Hepatocyte (in vitro differentiated cells): ENCODE measurements around the gene PTPRE.

ENCODE experiments used
- EZH2 ChIP-seq: fragments of 200-600 bp; sonication (generic); IDR thresholded peaks from 2 replicates; pipeline ENCODE4 v1.6.1; 2016; ENCODE audit warnings: antibody characterized with exemption, mild to moderate bottlenecking, borderline replicate concordance
- EZH2phosphoT487 ChIP-seq: fragments of 200-600 bp; sonication (generic); IDR thresholded peaks from one replicate; pipeline ENCODE4 v1.6.1; 2018; ENCODE audit warnings: antibody characterized with exemption, mild to moderate bottlenecking, low read depth, moderate library complexity; ENCODE audit not compliant: unreplicated experiment, severe bottlenecking
- TF ChIP-seq, protein P1 (sequence below): fragments of 200-600 bp; sonication (generic); IDR thresholded peaks from 2 replicates; pipeline ENCODE4 v1.5.1; 2016; ENCODE audit warnings: antibody characterized with exemption, mild to moderate bottlenecking; ENCODE audit not compliant: poor library complexity

DNA sequence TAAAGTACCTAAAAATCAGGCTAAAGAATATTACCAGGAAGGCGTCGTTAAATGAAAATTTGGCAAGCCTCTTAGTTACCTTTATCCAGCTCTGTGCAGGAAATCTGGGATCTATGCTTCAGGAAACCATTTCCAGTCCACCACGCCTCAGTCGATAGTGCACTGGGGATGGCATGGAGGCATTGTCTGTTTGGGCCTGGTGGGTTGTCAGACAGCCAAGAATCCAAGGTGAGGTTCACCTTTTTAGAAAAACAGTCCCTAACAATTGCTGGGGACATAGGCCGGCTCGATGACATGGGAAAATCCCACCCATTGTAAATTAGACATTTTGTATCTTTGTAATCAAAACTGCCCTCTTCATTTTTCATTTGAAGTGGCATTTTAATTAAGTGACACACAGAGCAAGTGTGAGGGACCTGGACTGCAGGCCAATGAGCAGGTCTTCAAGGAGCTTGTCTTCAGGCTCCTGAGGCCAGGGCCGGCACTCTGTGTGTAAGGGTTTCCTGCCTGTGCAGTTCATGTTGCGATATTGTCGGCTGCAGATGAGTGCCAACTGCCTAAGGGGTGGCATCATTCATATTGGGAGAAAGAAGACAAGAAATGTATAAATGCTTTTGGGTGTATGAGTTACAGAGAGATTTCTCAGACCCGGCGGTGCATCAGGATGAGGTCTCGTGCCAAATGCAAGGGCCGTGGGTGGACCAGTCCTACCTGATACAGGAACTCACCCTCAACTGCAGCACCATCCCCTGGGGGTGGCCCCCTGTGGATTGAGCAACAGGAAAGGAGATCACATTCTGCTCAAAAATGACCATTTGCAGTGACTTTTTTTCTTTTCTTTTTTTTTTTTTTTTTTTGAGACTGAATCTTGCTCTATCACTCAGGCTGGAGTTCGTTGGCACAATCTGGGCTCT, 80.8 kb downstream of the PTPRE start:
- TF ChIP-seq, protein P1, sequence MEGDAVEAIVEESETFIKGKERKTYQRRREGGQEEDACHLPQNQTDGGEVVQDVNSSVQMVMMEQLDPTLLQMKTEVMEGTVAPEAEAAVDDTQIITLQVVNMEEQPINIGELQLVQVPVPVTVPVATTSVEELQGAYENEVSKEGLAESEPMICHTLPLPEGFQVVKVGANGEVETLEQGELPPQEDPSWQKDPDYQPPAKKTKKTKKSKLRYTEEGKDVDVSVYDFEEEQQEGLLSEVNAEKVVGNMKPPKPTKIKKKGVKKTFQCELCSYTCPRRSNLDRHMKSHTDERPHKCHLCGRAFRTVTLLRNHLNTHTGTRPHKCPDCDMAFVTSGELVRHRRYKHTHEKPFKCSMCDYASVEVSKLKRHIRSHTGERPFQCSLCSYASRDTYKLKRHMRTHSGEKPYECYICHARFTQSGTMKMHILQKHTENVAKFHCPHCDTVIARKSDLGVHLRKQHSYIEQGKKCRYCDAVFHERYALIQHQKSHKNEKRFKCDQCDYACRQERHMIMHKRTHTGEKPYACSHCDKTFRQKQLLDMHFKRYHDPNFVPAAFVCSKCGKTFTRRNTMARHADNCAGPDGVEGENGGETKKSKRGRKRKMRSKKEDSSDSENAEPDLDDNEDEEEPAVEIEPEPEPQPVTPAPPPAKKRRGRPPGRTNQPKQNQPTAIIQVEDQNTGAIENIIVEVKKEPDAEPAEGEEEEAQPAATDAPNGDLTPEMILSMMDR = no peak
- TF ChIP-seq EZH2 (no peak), EZH2phosphoT487 (no peak)
